Upper lobe of left lung (tissue), 4 donors: ENCODE data around the gene HDHD3.

Source experiments
- CTCF ChIP-seq, 6 experiments: fragments of 450-650 bp in 4 of 6; fragments of 200-600 bp in 2 of 6; sonication (generic) in 2 of 6; IDR thresholded peaks; one replicate each; pipeline ENCODE4 v1.5.1; 2016 to 2019; ENCODE audit warnings: antibody characterized with exemption in 6 of 6
- EP300 ChIP-seq, 4 donors: sonication (generic); formaldehyde crosslinking; IDR thresholded peaks; one replicate each; pipeline ENCODE4 v1.5.1; 2017; ENCODE audit warnings: antibody characterized with exemption in 4 of 4, control low read depth in 2 of 4
- POLR2A ChIP-seq, 4 donors: fragments of 450-650 bp; IDR thresholded peaks; one replicate each; pipeline ENCODE4 v1.5.1; 2016 to 2017; ENCODE audit warnings: antibody characterized with exemption in 4 of 4, mild to moderate bottlenecking in 2 of 4
- POLR2AphosphoS5 ChIP-seq, 2 donors: sonication (generic); formaldehyde crosslinking; IDR thresholded peaks; one replicate each; pipeline ENCODE4 v1.5.1; 2017; ENCODE audit warnings: antibody characterized with exemption in 2 of 2

GRCh38 chr9:113368348-113368981 lies 8.3 kb downstream of the HDHD3 start:
- TF ChIP-seq CTCF (IDR thresholded peaks at IDR 0.05) (no peak), POLR2AphosphoS5 (IDR thresholded peaks at IDR 0.05) (no peak), POLR2A (IDR thresholded peaks at IDR 0.05) (no peak), EP300 (IDR thresholded peaks at IDR 0.05) (no peak)
